Erythroblast (primary cell): ENCODE data around the gene WRNIP1.

Source experiments
- GATA1 ChIP-seq: IDR thresholded peaks from 2 replicates; pipeline ENCODE4 v1.6.1; 2011; ENCODE audit warnings: low read depth, mild to moderate bottlenecking, control low read depth, low read length, moderate library complexity
- POLR2A ChIP-seq: IDR thresholded peaks from 2 replicates; pipeline ENCODE4 v1.6.1; 2011; ENCODE audit warnings: mild to moderate bottlenecking, low read length

- TF ChIP-seq POLR2A (no peak), GATA1 (no peak)
Observed at GRCh38 chr6:2758980-2759379, 6.2 kb upstream of the WRNIP1 start.
